Loucy (cell line): Measurements from ENCODE around the gene LILRA5.

Source experiments
- H2AFZ ChIP-seq: fragments of 200-600 bp; sonication (generic); 2 replicates; pipeline ENCODE4 v1.6.0; 2016; ENCODE audit warnings: antibody characterized with exemption, mild to moderate bottlenecking, low read length, moderate library complexity
- H3F3A ChIP-seq: fragments of 200-600 bp; 2 replicates; pipeline ENCODE4 v1.6.0; 2016; ENCODE audit warnings: antibody characterized with exemption, low read depth, mild to moderate bottlenecking
- H3K27me3 ChIP-seq: fragments of 200-600 bp; sonication (generic); 2 replicates; pipeline ENCODE4 v1.6.1; 2014; ENCODE audit warnings: low read length, mild to moderate bottlenecking; ENCODE audit not compliant: insufficient read depth, poor library complexity, severe bottlenecking
- H3K36me3 ChIP-seq: fragments of 200-600 bp; sonication (generic); 2 replicates; pipeline ENCODE4 v1.6.1; 2016; ENCODE audit warnings: low read length; ENCODE audit not compliant: insufficient read depth
- H3K4me1 ChIP-seq: fragments of 200-600 bp; sonication (generic); 2 replicates; pipeline ENCODE4 v1.5.1; 2014; ENCODE audit warnings: low read length, mild to moderate bottlenecking; ENCODE audit not compliant: insufficient read depth, poor library complexity, severe bottlenecking
- H3K4me2 ChIP-seq: fragments of 200-600 bp; sonication (generic); 2 replicates; pipeline ENCODE4 v1.6.0; 2014; ENCODE audit warnings: antibody characterized with exemption, low read length, low read depth, mild to moderate bottlenecking; ENCODE audit not compliant: poor library complexity, severe bottlenecking
- H3K4me3 ChIP-seq: fragments of 200-600 bp; sonication (generic); 2 replicates; pipeline ENCODE4 v1.5.1; 2014; ENCODE audit warnings: low read length, mild to moderate bottlenecking, mixed read lengths; ENCODE audit not compliant: poor library complexity, severe bottlenecking
- H3K79me2 ChIP-seq: fragments of 200-600 bp; sonication (generic); 2 replicates; pipeline ENCODE4 v1.6.1; 2014; ENCODE audit warnings: low read length; ENCODE audit not compliant: insufficient read depth
- H3K9ac ChIP-seq: fragments of 200-600 bp; sonication (generic); 2 replicates; pipeline ENCODE4 v1.6.0; 2014; ENCODE audit warnings: mild to moderate bottlenecking, low read depth, low read length, moderate library complexity; ENCODE audit not compliant: poor library complexity, severe bottlenecking
- H3K9me2 ChIP-seq: fragments of 200-600 bp; sonication (generic); replicated peaks from 2 replicates; pipeline ENCODE4 v1.6.1; 2016; ENCODE audit warnings: low read depth, low read length, mixed read lengths
- H3K9me3 ChIP-seq: fragments of 200-600 bp; sonication (generic); 2 replicates; pipeline ENCODE4 v1.6.1; 2014; ENCODE audit warnings: mild to moderate bottlenecking, antibody characterized with exemption, low read length, low read depth; ENCODE audit not compliant: insufficient read depth
- H4K20me1 ChIP-seq: fragments of 200-600 bp; sonication (generic); 2 replicates; pipeline ENCODE4 v1.6.0; 2014; ENCODE audit warnings: antibody characterized with exemption, low read length, mild to moderate bottlenecking; ENCODE audit not compliant: insufficient read depth, poor library complexity, severe bottlenecking
- CTCF ChIP-seq: fragments of 200-600 bp; sonication (generic); conservative IDR thresholded peaks from 2 replicates; pipeline ENCODE4 v1.5.1; 2014; ENCODE audit warnings: mild to moderate bottlenecking, antibody characterized with exemption, low read length
- EZH2phosphoT487 ChIP-seq: fragments of 200-600 bp; IDR thresholded peaks from 2 replicates; pipeline ENCODE4 v1.6.1; 2018; ENCODE audit warnings: antibody characterized with exemption, mild to moderate bottlenecking, moderate library complexity, borderline replicate concordance

Gene LILRA5

GRCh38 chr19:54357381-54357780 lies 44.4 kb upstream of the LILRA5 start:
- Histone ChIP-seq H3K9ac (no peak overlapping the region), H3K27me3 (no peaks in the 10 kb centered on the region), H3K36me3 (peaks cover 26% of the 10 kb centered on the region; the same call in 1 of the 2 replicates), H3K4me3 (no peak overlapping the region), H3K4me1 (peaks cover 17% of the 10 kb centered on the region), H3F3A (no peaks in the 10 kb centered on the region), H4K20me1 (peaks cover 4% of the 10 kb centered on the region), H3K9me3 (no peaks in the 10 kb centered on the region), H3K9me2 (no peaks in the 10 kb centered on the region), H2AFZ (no peak overlapping the region), H3K4me2 (no peak overlapping the region), H3K79me2 (peaks cover 20% of the 10 kb centered on the region)
- TF ChIP-seq EZH2phosphoT487 (no peak), CTCF (no peak)

GRCh38 chr19:54356444-54357056 lies 43.6 kb upstream of the LILRA5 start:
- Histone ChIP-seq H3K4me3 (no peak overlapping the region), H2AFZ (no peak overlapping the region), H3F3A (no peaks in the 10 kb centered on the region), H3K79me2 (peaks cover 13% of the 10 kb centered on the region), H3K4me2 (no peak overlapping the region), H3K27me3 (no peaks in the 10 kb centered on the region), H3K36me3 (peaks cover 26% of the 10 kb centered on the region; the same call in 1 of the 2 replicates), H3K9ac (no peak overlapping the region), H3K9me3 (no peaks in the 10 kb centered on the region), H3K9me2 (no peaks in the 10 kb centered on the region), H3K4me1 (peaks cover 14% of the 10 kb centered on the region), H4K20me1 (no peaks in the 10 kb centered on the region)
- TF ChIP-seq EZH2phosphoT487 (no peak), CTCF (no peak)

GRCh38 chr19:54355675-54356074 lies 42.7 kb upstream of the LILRA5 start:
- TF ChIP-seq EZH2phosphoT487 = no peak
- no peak for TF ChIP-seq CTCF
- H3K9me2 ChIP-seq = no peaks in the 10 kb centered on the region
- H3K79me2 ChIP-seq = peaks cover 5% of the 10 kb centered on the region; the same call in 1 of the 2 replicates
- H3K36me3 ChIP-seq = peaks cover 21% of the 10 kb centered on the region; the same call in 1 of the 2 replicates
- H3F3A ChIP-seq = no peaks in the 10 kb centered on the region
- no peak overlapping the region for H3K9ac ChIP-seq
- H3K4me2 ChIP-seq = no peak overlapping the region
- no peaks in the 10 kb centered on the region for H3K9me3 ChIP-seq
- H3K27me3 ChIP-seq = no peaks in the 10 kb centered on the region
- H3K4me3 ChIP-seq = no peak overlapping the region
- no peak overlapping the region for H2AFZ ChIP-seq
- H3K4me1 ChIP-seq = peaks cover 6% of the 10 kb centered on the region
- no peaks in the 10 kb centered on the region for H4K20me1 ChIP-seq
